HG02884 (cell line): Measurements from ENCODE around the gene PTRH1.
A peak's percentile ranks its signal among the peaks of the same experiment; 100 is the strongest.

Experiments
- ATAC-seq: cut with Tn5 transposase; IDR thresholded peaks from one replicate; pipeline ENCODE4 v1.9.1; 2021; ENCODE audit warnings: mild to moderate bottlenecking, moderate library complexity; ENCODE audit not compliant: unreplicated experiment

PTRH1 gene

DNA sequence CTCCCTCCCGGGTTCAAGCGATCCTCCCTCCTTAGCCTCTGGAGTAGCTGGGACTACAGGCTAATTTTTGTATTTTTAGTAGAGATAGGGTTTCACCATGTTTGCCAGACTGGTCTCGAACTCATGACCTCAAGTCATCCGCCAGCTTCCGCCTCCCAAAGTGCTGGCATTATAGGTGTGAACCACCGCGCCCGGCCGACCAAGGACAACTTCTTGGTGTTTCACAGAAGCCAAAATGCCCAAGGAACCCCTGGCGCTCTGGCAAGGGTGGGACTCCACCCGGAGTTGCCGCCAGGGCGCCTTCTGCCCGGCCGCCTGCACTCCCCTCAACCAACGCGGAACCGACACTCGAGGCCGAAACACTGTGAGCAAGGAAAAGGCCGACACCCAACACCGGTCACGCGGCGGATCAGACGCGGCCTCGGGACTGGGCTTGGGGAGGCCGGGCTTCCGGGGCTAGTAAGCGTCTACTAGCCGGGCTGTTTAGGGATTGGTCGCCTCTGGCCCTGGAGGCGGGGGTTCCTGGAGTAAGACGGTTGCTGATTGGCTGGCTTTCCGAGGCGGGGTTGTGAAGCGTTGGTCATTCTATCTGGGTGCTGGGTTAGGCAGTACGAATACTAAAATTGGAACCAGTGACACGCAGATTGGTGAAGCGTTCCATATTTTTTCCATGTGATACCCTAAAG, 16.3 kb downstream of the PTRH1 start:
- ATAC-seq, result peak; percentile 74

- ATAC-seq, result no peak
These were observed 17.1 kb downstream of the PTRH1 start for GRCh38 chr9:127698386-127698785.

DNA sequence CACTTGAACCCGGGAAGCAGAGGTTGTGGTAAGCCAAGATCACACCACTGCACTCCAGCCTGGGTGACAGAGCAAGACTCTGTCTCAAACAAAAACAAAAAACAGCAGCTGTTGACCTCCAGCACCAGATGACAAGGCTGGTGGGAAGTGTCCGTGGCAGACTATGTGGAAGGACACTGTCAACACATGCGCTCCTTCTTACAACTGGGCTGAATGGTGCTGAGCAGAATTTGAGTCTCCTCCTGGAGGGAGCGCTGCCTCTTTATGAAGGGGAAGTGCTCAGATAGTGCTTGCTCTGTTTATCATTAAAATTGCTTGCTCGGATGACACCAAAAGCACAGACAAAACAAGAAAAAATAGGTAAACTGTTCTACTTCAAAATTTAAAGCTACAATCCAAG, 17.9 kb downstream of the PTRH1 start:
- ATAC-seq, result no peak

DNA sequence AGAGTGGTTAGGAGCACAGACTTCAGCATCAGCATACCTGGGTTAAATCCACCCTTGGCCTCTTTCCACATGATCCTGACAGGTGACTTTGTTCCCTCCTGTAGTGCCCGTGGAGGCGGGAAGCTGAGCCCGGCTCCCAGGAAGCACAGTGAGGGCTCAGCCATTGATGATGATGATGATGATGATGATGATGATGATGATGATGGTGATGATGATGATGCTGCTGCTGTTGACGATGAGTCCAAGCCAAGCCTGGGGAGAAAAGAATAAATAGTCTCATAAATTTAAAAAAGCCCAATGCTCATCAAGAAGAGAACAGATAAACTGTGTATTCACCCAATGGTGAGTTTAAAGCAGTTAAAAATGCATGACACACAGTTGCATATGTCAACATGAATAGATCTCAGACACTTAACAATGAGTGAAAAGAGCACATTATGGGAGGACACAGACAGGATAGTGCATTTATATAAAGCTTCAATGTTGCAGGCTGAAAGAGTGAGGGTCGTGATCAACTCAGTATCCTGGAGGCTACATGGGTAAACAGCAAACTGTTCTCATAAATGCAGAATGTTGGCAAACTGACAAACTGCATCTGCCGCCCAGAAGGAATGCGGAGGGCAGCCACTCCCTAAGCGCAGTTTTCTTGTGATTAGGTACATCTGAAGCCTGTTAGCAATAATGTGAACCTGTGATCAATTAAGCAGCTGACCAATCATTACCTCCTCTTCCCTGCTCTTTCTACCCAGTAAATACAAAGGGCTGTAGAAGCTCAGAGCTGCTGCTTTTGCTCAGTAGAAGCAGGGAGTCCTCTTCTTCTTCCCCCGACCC, 20.4 kb downstream of the PTRH1 start:
- ATAC-seq, result no peak

GRCh38 chr9:127693697-127694096, 21.8 kb downstream of the PTRH1 start:
- no peak for ATAC-seq

GRCh38 chr9:127693143-127693542, 22.3 kb downstream of the PTRH1 start:
- no peak for ATAC-seq

DNA sequence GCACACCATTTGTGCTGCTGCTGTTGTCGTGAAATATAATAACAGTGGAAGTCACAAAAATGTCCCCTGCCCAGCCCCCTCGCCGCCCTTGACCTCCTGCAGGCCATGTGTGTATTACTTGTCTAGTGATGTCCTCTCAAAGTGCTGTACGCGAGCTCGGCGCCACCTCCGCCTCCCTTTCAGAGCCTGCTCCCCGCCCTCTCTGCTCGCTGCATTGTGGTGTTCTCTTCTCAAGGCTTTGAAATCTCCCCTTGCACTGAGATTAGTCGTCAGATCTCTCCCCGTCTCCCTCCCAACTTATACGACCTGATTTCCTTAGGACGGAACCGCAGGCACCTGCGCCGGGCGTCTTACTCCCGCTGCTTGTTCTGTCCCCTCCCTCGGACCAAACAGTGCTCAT, 23.4 kb downstream of the PTRH1 start:
- ATAC-seq, result no peak

GRCh38 chr9:127690735-127691134, 24.7 kb downstream of the PTRH1 start:
- no peak for ATAC-seq

DNA sequence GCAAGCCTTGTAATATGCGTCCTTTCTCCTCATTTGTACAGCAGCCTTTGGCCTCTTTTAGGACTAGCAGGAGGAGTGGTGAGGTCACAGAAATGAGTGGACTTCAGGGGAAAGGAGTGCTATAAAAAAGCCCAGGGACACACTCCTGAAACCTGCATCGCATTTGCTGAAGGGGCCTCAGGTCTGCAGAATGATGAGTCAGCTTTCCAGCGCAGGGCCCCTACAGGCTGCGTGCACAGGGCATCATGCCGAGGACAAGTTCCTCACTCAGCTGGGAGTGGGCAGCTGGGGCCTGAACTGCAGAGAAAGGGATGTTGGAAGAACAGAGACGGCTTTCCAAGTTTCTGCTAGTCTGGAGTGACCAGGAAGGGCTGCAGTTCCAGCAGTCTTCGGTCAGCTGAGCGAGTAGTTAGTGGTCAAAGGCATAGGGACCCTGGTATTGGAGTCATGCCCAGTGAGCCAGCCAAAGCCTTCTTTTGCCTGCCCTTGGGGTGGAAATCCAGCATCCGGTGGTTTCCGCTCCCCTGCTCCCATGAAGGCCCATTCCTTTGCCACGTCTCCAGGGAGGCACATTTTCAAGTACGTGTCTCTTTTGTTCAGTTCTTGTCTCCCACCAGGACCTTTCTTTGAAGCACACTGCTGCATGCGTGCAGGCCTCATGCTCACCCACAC, 26.0 kb downstream of the PTRH1 start:
- ATAC-seq, result no peak

- no peak for ATAC-seq
These were observed 28.7 kb downstream of the PTRH1 start for GRCh38 chr9:127686461-127687393.

DNA sequence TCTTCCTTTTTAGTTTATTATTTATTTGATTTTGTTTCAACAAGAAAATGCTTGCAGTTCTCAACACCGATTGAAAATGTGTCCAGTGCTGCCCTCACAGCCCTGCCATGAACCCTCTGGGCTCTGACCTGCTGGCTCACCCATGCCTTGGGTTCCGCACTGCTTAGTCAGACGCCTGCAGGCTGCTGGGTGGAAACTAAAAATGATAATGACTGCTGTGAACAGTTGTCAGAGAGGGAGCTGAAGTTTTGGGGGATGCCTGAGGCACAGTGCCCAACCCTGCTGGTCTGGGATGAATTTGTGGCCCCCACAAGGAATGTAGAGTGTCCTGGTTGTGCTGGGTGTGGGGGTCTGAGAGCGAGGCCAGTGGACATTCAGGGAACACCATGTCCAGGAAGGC, 30.9 kb downstream of the PTRH1 start:
- ATAC-seq, result no peak

- ATAC-seq, result no peak
These were observed 31.7 kb downstream of the PTRH1 start for GRCh38 chr9:127683723-127684122.

DNA sequence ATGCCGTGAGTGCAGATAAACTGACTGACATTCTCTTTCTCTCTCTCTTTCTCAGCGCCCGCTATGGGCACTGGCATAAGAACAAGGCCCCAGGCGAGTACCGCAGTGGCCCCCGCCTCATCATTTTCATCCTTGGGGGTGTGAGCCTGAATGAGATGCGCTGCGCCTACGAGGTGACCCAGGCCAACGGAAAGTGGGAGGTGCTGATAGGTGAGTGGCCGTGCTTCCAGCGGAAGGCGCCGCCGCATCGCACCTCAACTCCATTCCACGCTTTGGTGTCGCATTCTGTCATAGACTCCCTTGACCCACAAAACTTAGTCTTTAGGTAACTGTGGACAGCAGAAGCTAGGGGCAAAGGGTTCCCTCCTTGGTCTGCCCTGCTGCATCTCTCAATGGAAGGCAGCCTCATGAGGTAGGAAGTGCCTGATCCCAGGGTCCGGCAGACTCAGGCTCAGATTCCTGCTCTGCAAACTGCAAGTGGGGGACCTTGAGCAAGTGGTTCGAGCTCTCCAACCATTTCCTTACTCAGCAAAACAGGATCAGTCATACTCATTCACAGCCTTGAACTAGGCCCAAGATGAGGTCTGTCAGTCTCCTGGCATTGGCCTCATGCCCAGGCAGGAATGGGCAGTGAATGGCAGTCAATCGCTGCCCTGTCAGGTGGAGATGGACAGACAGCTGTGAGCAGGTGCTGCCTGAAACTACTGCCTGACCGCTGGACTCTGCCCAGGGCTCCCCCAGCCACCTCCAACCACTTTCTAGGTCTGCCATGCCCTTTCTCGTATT, 32.9 kb downstream of the PTRH1 start:
- ATAC-seq, result no peak

DNA sequence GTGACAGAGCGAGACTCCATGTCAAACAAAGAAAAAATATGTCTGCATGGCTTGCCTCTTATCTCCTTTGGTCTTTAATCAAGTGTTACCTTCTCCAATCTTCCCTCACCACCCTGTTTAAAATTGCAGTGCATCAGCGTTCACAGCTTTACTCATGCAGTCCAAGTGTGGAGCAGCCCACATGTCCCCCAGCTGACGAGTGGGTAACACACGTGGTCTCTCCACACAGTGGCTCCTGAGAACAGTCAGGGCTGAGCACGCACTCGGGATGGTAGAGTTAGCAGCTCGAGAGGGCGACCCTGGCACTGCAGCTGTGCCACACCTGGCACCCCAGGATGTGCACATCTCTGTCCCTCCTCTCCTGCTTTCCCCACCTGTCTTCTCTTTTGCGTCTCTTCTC, 34.6 kb downstream of the PTRH1 start:
- no peak for ATAC-seq

- ATAC-seq, result no peak
These were observed 35.2 kb downstream of the PTRH1 start for GRCh38 chr9:127680226-127680625.

- no peak for ATAC-seq
These were observed 36.0 kb downstream of the PTRH1 start for GRCh38 chr9:127679506-127679905.

DNA sequence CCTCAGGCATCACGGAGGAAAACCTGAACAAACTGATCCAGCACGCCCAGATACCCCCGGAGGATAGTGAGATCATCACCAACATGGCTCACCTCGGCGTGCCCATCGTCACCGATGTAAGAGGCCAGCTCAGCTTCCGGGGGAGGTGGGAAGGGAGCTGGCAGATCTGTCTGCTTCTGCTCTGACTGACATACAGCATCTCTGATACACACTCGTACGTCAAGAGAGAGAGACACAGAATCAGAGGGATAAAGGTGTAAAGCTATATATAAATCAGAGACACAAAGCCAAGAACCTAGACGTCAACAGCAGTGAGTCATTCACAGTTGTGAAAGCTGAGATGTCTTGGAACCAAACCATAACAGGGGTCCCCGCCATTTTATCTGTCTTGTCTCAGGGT, 38.8 kb downstream of the PTRH1 start:
- no peak for ATAC-seq

DNA sequence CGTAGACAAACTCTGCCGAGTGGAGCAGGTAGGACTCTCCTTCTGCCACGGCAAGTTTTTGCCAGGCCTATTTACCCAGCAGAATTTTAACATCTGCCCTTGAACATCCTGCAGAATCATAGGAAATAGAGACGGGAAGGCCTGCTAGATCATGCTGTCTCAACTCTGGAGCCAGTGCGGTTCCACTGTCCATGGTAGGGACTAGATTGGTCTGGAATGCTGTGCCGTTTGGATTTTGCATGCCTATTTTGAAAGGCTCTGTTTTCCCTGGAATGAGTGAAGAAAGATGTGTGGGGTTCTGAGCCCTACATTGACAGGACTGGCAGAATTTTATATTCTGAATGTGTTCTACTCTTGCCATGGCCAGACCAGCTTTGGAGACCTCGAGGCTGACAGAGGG, 42.2 kb downstream of the PTRH1 start:
- no peak for ATAC-seq

DNA sequence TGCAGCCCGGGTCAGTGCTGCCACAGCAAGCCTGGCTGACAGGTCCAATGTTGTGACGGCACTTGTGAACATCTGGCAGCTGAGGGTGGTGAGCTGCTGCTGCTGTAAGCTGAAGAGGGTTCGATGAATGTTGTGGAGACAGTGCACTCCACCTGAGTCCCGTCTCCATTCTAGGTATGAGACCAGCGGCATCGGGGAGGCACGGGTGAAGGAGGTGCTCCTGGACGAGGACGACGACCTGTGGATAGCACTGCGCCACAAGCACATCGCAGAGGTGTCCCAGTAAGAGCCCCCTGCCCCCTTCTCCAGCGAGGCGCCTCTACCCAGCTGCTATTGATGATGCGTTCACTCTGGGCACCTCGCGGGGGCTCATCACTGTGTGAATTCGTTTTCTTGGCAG, 47.6 kb downstream of the PTRH1 start:
- ATAC-seq, result no peak
